ENCODE measurements around the gene SDF2.
A peak's percentile ranks its signal among the peaks of the same experiment; 100 is the strongest.
"Not testable (repeated sequence)": the region's sequence is repeated elsewhere in the genome, so short reads cannot be mapped to it uniquely, and the experiment has no call there.

Gene SDF2

GRCh38 chr17:28624148-28624547 lies 37.6 kb downstream of the SDF2 start:
- DNase-seq: no peak

- no peak for DNase-seq
These were observed 38.0 kb downstream of the SDF2 start for GRCh38 chr17:28623696-28624095.

GRCh38 chr17:28622186-28622585 lies 39.5 kb downstream of the SDF2 start:
- DNase-seq: no peak

- no peak for DNase-seq
These were observed 41.7 kb downstream of the SDF2 start for GRCh38 chr17:28620010-28620409.

- no peak for DNase-seq
These were observed 43.2 kb downstream of the SDF2 start for GRCh38 chr17:28618464-28618863.

GRCh38 chr17:28616281-28616680 lies 45.4 kb downstream of the SDF2 start:
- no peak for DNase-seq

GRCh38 chr17:28615260-28615940 lies 46.3 kb downstream of the SDF2 start:
- peak; percentile 84 for DNase-seq

GRCh38 chr17:28613931-28614381 lies 47.8 kb downstream of the SDF2 start, which contains the start of gene RSKR:
Gene RSKR (minus strand): TSS chr17:28614185. CDS start chr17:28614161, 24 bp downstream.
- no peak for DNase-seq

GRCh38 chr17:28612936-28613872 lies 48.5 kb downstream of the SDF2 start:
- peak; percentile 20 for DNase-seq

- no peak for DNase-seq
These were observed 49.2 kb downstream of the SDF2 start for GRCh38 chr17:28612531-28612930.

GRCh38 chr17:28610376-28610775 lies 51.3 kb downstream of the SDF2 start:
- no peak for DNase-seq

- DNase-seq: not testable (repeated sequence)
These were observed 57.7 kb downstream of the SDF2 start for GRCh38 chr17:28604031-28604430.

GRCh38 chr17:28599311-28600184 lies 62.2 kb downstream of the SDF2 start:
- DNase-seq: peak; percentile 70

- DNase-seq: peak; percentile 92
These were observed 62.9 kb downstream of the SDF2 start, which contains the start of gene SPAG5 for GRCh38 chr17:28598799-28599310. Gene SPAG5 (minus strand): TSS chr17:28599025. CDS start chr17:28598946, 79 bp downstream.

GRCh38 chr17:28598389-28598788 lies 63.3 kb downstream of the SDF2 start:
- DNase-seq: peak; percentile 33
